HG03521 (cell line): ENCODE measurements around the gene NOD2.
A peak's percentile ranks its signal among the peaks of the same experiment; 100 is the strongest.

Source experiments
- ATAC-seq: cut with Tn5 transposase; IDR thresholded peaks from one replicate; pipeline ENCODE4 v1.9.1; 2021; ENCODE audit warnings: mild to moderate bottlenecking, moderate library complexity; ENCODE audit not compliant: unreplicated experiment

Gene NOD2

GRCh38 chr16:50741225-50741780 lies 47.9 kb downstream of the NOD2 start:
- peak; percentile 0 for ATAC-seq

GRCh38 chr16:50741781-50742575 lies 48.6 kb downstream of the NOD2 start, which contains the start of gene CYLD:
Gene CYLD, plus strand, starts transcription at chr16:50742086. Its CDS starts 7,613 bp downstream, at chr16:50749699.
- peak; percentile 88 for ATAC-seq

- no peak for ATAC-seq
These were observed 49.3 kb downstream of the NOD2 start for GRCh38 chr16:50742576-50743200.

DNA sequence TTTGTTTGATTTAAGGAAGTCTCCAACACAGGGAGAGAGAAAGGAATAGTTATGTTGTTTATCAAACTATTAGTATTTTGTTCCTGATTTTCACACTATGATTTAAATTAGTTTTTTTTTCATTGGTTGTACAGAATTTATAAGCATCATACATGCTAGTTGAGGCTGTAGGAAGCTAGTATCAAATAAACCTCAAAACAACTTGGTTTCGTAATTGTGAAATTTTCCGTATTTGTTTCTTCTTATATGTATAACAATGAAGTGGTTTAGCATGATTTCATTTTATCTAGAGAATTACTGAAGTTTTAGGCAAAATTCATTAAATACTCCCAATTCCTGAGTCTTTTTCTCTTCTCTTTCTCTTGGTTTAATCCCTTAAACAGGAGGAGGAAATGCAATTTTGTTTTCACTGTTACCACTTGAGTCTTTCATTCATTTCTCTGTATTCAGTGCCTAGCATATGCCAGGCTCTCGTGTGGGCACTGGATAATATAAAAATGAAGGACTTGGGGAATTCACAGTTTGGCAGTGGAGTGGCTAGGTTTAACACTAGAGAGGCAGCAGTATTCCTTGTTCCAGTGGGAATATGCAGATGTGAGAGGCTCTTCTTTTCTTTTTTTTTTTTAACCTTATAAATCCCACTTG lies 50.3 kb downstream of the NOD2 start:
- ATAC-seq: no peak

DNA sequence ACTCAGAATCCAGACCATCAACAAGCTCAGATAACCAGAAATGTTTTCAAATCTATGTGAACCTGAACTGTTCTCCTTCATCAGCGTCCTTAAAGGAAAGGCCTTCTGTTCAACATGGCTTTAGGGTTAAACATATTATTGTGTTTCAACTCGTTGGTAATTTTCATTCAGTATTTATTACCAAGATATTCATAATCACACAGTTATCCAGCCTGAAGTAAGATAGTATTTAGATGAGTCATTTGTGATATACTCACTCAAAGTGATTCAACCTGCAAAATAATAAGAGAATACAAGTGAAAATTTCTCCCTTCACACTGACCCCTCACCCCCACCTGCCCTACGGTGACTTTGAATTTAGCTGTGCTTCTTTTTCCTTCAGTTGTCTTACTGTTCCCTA lies 51.5 kb downstream of the NOD2 start:
- ATAC-seq: no peak

DNA sequence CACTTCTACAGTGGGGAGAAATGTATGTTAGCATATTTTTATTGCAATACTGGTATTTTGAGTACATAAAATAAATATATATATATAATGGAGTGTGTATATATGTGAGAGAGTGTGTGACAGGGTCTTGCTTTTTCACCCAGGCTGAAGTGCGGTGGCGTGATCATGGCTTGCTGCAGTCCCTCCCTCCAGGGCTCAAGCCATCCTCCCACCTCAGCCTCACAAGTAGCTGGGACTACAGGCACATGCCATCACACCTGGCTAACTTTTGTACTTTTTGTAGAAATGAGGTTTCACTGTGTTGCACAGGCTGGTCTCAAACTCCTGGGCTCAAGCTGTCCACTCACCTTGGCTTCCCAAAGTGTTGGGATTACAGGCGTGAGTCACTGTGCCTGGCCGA lies 52.5 kb downstream of the NOD2 start:
- ATAC-seq: no peak

DNA sequence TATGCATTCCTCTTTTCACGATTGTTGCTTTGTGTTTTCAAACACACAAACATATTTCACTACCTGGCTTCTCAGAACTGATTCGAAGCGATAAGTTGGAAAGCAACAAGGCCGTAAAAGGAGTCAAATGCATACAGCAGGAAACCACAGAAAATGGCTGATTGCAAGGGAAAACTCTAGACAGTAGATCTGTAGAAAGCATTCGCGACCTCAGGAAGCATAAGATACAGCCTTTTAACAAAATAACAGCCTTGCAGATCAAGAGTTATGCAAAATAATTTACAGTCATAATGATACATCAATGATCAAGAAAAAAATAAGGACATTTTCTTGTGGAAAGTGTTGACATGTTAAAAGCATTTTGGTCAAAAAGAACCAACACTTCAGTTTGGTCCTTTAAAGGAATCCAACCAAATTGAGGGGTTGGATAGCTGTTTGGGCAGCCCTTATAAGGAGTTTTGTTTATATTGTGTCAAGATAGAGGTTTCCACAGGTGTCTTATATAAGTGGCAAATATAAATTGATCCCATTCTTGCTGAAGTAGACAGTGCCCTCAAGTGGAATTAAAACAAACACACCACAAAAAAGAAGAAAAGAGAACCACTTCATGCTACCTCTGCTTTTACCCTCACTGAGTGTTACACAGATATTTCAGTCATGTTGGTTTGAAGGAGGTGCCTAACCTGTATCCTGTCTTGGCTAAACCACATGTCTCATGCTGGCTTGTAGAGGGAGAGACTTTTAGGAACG lies 54.0 kb downstream of the NOD2 start:
- no peak for ATAC-seq

DNA sequence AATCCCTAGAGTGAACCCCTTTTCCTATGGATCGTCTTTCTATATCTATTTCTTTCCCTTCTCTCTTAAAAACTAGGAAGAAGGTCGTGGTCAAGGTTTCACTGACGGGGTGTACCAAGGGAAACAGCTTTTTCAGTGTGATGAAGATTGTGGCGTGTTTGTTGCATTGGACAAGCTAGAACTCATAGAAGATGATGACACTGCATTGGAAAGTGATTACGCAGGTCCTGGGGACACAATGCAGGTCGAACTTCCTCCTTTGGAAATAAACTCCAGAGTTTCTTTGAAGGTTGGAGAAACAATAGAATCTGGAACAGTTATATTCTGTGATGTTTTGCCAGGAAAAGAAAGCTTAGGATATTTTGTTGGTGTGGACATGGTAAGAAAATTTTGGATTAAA lies 58.1 kb downstream of the NOD2 start:
- ATAC-seq: no peak

- no peak for ATAC-seq
These were observed 59.2 kb downstream of the NOD2 start for GRCh38 chr16:50752471-50753235.

DNA sequence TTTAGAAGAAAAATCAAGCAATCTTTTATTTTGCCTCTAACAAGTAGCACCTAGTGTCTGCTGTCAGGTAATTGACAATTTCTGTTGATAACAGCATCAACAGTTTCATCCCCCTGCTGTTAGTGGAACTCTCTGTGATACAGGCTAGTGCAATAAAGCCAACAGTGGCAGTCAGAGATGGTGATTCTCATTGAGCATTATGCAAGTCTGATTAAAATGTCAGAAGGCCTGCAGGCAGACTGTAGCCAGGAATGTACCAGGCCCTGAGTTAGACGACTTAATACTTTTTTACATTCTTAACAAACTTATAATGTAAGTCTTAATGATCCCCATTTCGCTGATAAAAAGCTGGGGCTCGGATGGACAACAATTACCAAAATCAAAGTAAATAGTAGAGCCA lies 63.1 kb downstream of the NOD2 start:
- no peak for ATAC-seq

DNA sequence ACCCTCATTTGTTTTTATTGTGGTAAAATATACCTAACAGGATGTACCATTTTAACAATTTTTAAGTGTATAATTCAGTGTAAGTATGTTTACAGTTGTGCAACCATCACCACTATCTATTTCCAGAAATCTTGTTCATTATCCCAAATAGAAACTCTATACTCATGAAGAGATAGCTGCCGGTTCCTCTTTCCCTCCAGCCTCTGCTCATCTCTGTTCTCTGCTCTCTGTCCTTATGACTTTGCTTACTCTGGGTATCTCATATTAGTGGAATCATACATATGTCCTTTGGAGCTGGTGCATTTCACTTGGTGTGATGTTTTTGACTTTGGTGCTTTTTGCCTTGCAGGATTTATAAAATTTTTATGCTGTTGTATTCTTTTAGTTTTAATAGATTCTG lies 67.9 kb downstream of the NOD2 start:
- ATAC-seq: no peak

DNA sequence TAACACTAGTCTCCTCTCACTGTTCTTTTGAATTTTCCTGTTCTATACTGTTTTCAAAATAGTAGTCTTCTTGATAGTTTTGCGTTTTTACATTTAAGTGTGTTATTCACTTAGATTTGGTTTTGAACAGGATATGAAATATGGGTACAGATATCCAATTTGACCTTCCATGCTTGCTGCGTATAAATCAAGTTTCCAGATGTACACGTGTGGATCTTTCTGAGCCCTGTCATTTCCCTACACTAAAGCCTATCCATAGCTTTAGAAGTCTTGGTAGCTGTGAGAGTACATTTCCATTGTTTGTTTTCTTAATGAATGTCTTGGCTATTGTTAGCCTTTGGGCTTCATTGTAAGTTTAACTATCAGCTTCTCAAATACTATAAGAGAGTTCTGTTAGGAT lies 68.8 kb downstream of the NOD2 start:
- no peak for ATAC-seq

DNA sequence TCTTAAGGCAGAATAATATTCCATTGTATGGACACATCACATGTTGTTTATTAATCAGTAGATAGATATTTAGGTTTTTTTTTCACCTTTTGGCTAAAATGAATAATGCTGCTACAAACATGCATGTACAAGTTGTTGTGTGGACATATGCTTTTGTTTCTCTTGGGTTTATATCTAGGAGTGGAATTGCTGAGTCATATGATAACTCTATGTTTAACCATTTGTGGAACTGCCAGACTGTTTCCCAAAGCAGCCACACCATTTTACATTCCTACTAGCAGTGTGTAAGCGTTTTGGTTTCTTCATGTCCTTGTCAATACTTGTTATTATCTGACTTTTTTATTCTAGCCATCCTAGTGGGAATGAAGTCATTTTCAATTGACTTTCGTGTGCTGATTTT lies 69.8 kb downstream of the NOD2 start:
- ATAC-seq: no peak

DNA sequence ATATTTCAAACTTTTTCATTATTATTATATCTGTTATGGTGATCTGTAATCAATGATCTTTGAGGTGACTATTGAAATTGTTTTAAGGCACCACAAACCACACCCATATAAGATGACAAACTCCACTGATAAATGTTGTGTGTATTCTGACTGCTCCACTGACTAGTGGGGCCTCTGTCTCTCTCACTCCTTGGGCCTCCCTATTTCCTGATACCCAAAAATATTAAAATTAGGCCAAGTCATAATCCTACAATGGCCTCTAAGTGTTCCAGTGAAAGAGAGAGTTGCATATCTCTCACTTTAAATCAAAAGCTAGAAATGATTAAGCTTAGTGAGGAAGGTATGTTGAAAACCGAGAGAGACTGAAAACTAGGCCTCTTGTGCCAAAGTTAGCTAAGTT lies 71.9 kb downstream of the NOD2 start:
- ATAC-seq: no peak

DNA sequence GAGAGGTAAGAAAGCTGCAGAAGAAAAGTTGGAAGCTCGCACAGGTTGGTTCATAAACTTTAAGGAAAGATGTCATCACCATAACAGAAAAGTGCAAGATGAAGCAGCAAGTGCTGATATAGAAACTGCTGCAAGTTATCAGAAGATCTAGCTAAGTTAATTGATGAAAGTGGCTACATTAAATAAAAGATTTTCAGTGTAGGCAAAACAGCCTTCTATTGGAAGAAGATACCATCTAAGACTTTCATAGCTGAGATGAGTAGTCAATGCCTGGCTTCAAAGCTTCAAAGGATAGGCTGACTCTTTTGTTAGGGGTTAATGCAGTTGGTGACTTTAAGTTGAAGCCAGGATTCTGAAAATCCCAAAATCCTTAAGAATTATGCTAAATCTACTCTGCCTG lies 72.5 kb downstream of the NOD2 start:
- ATAC-seq: no peak

DNA sequence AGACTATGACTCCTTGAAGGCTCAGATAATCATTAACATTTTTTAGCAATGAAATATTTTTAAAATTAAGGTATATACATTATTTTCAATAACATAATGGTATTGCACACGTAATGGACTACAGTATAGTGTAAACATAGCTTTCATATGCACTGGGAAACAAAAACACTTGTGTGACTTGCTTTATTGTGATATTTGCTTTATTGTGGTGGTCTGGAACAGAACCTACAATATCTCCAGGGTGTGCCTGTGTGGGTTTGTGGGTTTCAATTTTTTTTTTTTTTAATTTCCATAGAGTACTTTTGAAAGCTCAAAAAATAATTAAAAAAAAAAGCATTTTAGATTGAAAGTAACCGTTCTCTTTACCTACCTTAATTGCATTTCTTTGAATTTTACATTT lies 73.8 kb downstream of the NOD2 start:
- no peak for ATAC-seq

GRCh38 chr16:50771366-50771765 lies 78.0 kb downstream of the NOD2 start:
- no peak for ATAC-seq

DNA sequence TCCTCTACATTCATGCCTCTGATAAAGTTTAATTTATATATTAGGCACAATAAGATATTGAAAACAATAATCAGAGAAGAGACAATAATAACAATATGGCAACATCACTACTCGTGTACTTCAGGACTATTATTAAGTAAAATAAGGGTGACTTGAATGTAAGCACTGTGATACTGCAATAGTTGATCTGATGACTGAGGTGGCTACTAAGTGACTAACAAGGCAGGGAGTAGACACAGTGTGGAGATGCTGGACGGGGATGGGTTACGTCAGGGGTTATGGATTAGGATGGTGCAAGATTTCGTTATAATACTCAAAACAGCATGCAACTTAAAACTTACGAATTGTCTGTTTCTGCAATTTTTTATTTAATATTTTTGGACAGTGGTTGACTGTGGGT lies 81.0 kb downstream of the NOD2 start:
- ATAC-seq: no peak

GRCh38 chr16:50774960-50775359 lies 81.6 kb downstream of the NOD2 start:
- no peak for ATAC-seq

GRCh38 chr16:50776037-50776436 lies 82.6 kb downstream of the NOD2 start:
- no peak for ATAC-seq
